Measurements from ENCODE around the gene GNG7. TPM values are rescaled to one million over a fixed set of nuclear protein-coding genes. Genes with fewer than 3 reads are reported as not detected.

The GNG7 gene
- total RNA-seq (2014; rRNA removed; shearing (Covaris generic)) (0.11 TPM in 1 of 2 replicates, not detected in the other), polyA plus RNA-seq (2016; fragmentation: Nextera tagmentation; extraction: Ambion mirVana) (0.13 and 0.16 TPM in 2 replicates)

GRCh38 chr19:2702170-2703076, at the start of gene GNG7:
GNG7 (minus strand) TSS chr19:2702694; CDS start chr19:2520688, 182,006 bp downstream.
- Histone ChIP-seq H3K79me2 (ENCODE audit: insufficient read depth) (no peaks in the 10 kb centered on the region), H3K27me3 (replicated peaks; ENCODE audit: insufficient read depth) (peaks cover 24% of the 10 kb centered on the region), H3K9me2 (ENCODE audit: insufficient read depth) (no peaks in the 10 kb centered on the region), H3K4me1 (ENCODE audit: insufficient read depth) (no peaks in the 10 kb centered on the region), H3K9me3 (ENCODE audit: low read depth) (no peaks in the 10 kb centered on the region), H4K20me1 (ENCODE audit: insufficient read depth) (no peaks in the 10 kb centered on the region), H3K4me3 (no peak within 1 kb of the TSS), H3K36me3 (ENCODE audit: low read depth) (no peaks in the 10 kb centered on the region), H3K27ac (no peak within 1 kb of the TSS), H3K9ac (no peak within 1 kb of the TSS), H2AFZ (no peak within 1 kb of the TSS), H3F3A (ENCODE audit: insufficient read depth) (no peaks in the 10 kb centered on the region), H3K4me2 (ENCODE audit: unreplicated experiment) (no peak within 1 kb of the TSS)
- no peak for TF ChIP-seq EZH2phosphoT487 (IDR thresholded peaks at IDR 0.05; ENCODE audit: insufficient read depth, low read depth)
- TF ChIP-seq EZH2 (IDR thresholded peaks at IDR 0.05; ENCODE audit: insufficient read depth, poor library complexity, severe bottlenecking), result no peak
- DNase-seq, result peak; percentile 77
- 9 to 50% methylated on average over 2 to 73 of the region's 77 CpGs for WGBS, 2 experiments (ENCODE audit: low coverage in 1 of 2, low lambda C conversion rate in 2 of 2, missing lambda C conversion rate in 2 of 2)
- in situ Hi-C loops (cut with MboI), result no loop called here

DNA sequence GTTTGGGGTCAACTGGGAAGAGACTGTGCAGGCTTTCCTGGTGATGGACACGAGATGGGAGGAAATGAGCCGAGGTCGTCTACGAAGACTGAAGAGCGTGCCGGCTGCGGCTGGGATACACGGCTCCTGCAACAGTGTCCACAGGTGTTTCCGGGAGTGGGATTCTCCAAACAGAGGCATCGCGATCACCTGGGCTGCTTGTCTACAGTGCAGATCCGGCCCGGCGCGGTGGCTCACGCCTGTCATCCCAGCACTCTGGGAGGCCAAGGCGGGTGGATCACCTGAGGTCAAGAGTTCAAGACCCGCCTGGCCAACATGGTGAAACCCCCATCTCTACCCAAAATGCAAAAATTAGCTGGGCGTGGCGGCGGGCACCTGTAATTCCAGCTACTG, 48.9 kb upstream of the GNG7 start:
- no peaks in the 10 kb centered on the region for H3F3A ChIP-seq (ENCODE audit: insufficient read depth)
- no peaks in the 10 kb centered on the region for H3K79me2 ChIP-seq (ENCODE audit: insufficient read depth)
- no peak overlapping the region for H2AFZ ChIP-seq
- TF ChIP-seq EZH2phosphoT487 (IDR thresholded peaks at IDR 0.05; ENCODE audit: insufficient read depth, low read depth) (no peak), EZH2 (IDR thresholded peaks at IDR 0.05; ENCODE audit: insufficient read depth, poor library complexity, severe bottlenecking) (no peak)
- no peak overlapping the region for H3K27ac ChIP-seq
- 90 to 93% methylated on average over 12 to 21 of the region's 21 CpGs for WGBS, 2 experiments (ENCODE audit: low coverage in 1 of 2, low lambda C conversion rate in 2 of 2, missing lambda C conversion rate in 2 of 2)
- no peaks in the 10 kb centered on the region for H3K36me3 ChIP-seq (ENCODE audit: low read depth)
- H3K27me3 ChIP-seq (replicated peaks; ENCODE audit: insufficient read depth), result 0 out of 2 replicates have a peak, but pooled peaks cover under 1% of the 10 kb centered on the region
- no peak overlapping the region for H3K4me3 ChIP-seq
- H3K4me2 ChIP-seq (ENCODE audit: unreplicated experiment), result no peak overlapping the region
- no peak overlapping the region for H3K9ac ChIP-seq
- no peaks in the 10 kb centered on the region for H3K9me2 ChIP-seq (ENCODE audit: insufficient read depth)
- H3K9me3 ChIP-seq (ENCODE audit: low read depth), result no peaks in the 10 kb centered on the region
- no peaks in the 10 kb centered on the region for H3K4me1 ChIP-seq (ENCODE audit: insufficient read depth)
- no peaks in the 10 kb centered on the region for H4K20me1 ChIP-seq (ENCODE audit: insufficient read depth)
- in situ Hi-C loops (cut with MboI), result loop anchor here (5.0 kb wide), 1 partner anchor 104 kb away; no protein-coding TSS in a partner anchor
- DNase-seq, result no peak

DNA sequence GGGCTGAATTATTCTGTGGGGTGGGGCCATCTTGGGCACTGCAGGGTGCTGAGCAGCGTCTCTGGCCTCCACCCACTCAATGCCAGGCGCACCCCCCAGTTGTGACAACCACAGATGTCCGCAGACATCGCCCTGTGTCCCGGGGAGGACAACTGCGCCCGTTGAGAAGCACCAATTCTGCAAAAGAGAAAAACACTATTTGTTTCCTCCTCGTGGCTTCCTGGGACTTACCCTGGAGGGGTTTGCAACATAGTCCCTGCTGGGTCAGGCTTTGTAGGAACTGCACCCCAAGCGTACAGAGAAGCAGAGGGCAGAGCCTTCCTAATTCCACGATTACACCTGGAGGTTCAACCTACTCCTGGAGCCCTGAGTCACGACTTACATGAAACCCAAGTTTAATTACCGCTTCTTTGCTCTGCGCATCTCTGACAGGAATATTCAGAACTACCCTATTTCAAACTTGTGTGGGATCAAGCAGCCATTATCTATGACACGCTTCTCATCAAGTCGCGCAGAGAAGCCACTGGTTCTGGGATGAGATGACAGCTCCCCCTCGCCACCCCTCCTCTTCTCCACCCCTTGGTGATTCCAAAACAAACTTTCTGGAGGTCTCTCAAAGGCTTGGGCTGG, 48.4 kb upstream of the GNG7 start:
- no peak for TF ChIP-seq EZH2phosphoT487 (IDR thresholded peaks at IDR 0.05; ENCODE audit: insufficient read depth, low read depth)
- Histone ChIP-seq H3K9ac (no peak overlapping the region), H3K36me3 (ENCODE audit: low read depth) (no peaks in the 10 kb centered on the region), H3K9me2 (ENCODE audit: insufficient read depth) (no peaks in the 10 kb centered on the region), H3K4me2 (ENCODE audit: unreplicated experiment) (no peak overlapping the region), H3K9me3 (ENCODE audit: low read depth) (no peaks in the 10 kb centered on the region), H3K27me3 (replicated peaks; ENCODE audit: insufficient read depth) (peaks cover 3% of the 10 kb centered on the region; the same call in 1 of the 2 replicates), H3K79me2 (ENCODE audit: insufficient read depth) (no peaks in the 10 kb centered on the region), H3K27ac (no peak overlapping the region), H2AFZ (no peak overlapping the region), H4K20me1 (ENCODE audit: insufficient read depth) (no peaks in the 10 kb centered on the region), H3K4me3 (no peak overlapping the region), H3F3A (ENCODE audit: insufficient read depth) (no peaks in the 10 kb centered on the region), H3K4me1 (ENCODE audit: insufficient read depth) (no peaks in the 10 kb centered on the region)
- DNase-seq, result no peak
- WGBS, 2 experiments (ENCODE audit: low coverage in 1 of 2, low lambda C conversion rate in 2 of 2, missing lambda C conversion rate in 2 of 2), result 57 to 65% methylated on average over 17 of the region's 17 CpGs
- in situ Hi-C loops (cut with MboI), result loop anchor here (5.0 kb wide), 1 partner anchor 104 kb away; no protein-coding TSS in a partner anchor

GRCh38 chr19:2747349-2747748, 44.9 kb upstream of the GNG7 start:
- no peak overlapping the region for H3K4me2 ChIP-seq (ENCODE audit: unreplicated experiment)
- H3K9ac ChIP-seq, result no peak overlapping the region
- 60 to 62% methylated on average over 7 of the region's 7 CpGs for WGBS, 2 experiments (ENCODE audit: low coverage in 1 of 2, low lambda C conversion rate in 2 of 2, missing lambda C conversion rate in 2 of 2)
- no peak overlapping the region for H2AFZ ChIP-seq
- H3K4me1 ChIP-seq (ENCODE audit: insufficient read depth), result no peaks in the 10 kb centered on the region
- H3K79me2 ChIP-seq (ENCODE audit: insufficient read depth), result no peaks in the 10 kb centered on the region
- TF ChIP-seq EZH2 (IDR thresholded peaks at IDR 0.05; ENCODE audit: insufficient read depth, poor library complexity, severe bottlenecking), result no peak
- TF ChIP-seq EZH2phosphoT487 (IDR thresholded peaks at IDR 0.05; ENCODE audit: insufficient read depth, low read depth), result no peak
- in situ Hi-C loops (cut with MboI), result no loop called here
- H3K36me3 ChIP-seq (ENCODE audit: low read depth), result no peaks in the 10 kb centered on the region
- no peaks in the 10 kb centered on the region for H3F3A ChIP-seq (ENCODE audit: insufficient read depth)
- H3K27me3 ChIP-seq (replicated peaks; ENCODE audit: insufficient read depth), result peaks cover 3% of the 10 kb centered on the region; the same call in 1 of the 2 replicates
- no peak for DNase-seq
- H3K4me3 ChIP-seq, result no peak overlapping the region
- no peaks in the 10 kb centered on the region for H3K9me2 ChIP-seq (ENCODE audit: insufficient read depth)
- H3K9me3 ChIP-seq (ENCODE audit: low read depth), result no peaks in the 10 kb centered on the region
- H4K20me1 ChIP-seq (ENCODE audit: insufficient read depth), result no peaks in the 10 kb centered on the region
- no peak overlapping the region for H3K27ac ChIP-seq
